GM21786 (cell line): ENCODE results near the gene CCN6.
A peak's percentile ranks its signal among the peaks of the same experiment; 100 is the strongest.
"Not testable (repeated sequence)": the region's sequence is repeated elsewhere in the genome, so short reads cannot be mapped to it uniquely, and the experiment has no call there.

Source experiments
- ATAC-seq: cut with Tn5 transposase; IDR thresholded peaks from one replicate; pipeline ENCODE4 v1.9.1; 2021; ENCODE audit not compliant: unreplicated experiment

The CCN6 gene

GRCh38 chr6:112029045-112029822 lies 24.7 kb upstream of the CCN6 start:
- ATAC-seq: peak; percentile 62

- ATAC-seq: no peak
Observed at GRCh38 chr6:112030206-112030960, 23.5 kb upstream of the CCN6 start.

DNA sequence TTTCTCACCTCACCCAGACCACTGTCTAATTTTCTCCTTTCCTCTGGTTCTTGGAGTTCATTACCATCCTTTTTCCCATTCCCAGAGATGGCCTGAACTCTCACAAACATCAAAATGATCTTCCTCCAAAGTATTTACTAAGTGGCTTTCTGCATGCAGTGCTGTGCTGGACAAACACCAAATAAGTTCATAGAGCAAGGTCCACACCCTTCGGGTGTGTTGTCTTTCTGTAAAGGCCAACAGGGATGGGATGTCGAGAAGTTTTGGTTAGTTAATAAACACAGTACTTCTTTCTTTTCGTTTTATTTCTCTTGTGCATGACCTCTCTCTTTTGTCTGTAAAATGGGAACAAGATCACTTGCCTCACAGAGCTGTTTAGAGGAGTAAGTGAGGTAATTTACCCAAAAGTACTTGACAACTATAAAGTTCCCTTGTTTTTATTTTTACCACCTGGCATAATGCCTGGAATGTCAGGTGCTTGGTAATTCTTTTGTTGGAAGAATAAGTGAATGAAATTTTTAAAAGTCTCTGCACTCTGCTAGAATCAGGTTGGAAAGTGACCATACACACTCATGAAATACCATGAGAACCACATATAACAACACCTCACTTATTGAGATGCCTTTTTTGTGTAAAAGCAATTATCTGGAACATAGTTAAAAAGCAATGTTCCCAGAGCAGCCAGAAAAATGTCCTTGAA lies 22.8 kb upstream of the CCN6 start:
- ATAC-seq: no peak

DNA sequence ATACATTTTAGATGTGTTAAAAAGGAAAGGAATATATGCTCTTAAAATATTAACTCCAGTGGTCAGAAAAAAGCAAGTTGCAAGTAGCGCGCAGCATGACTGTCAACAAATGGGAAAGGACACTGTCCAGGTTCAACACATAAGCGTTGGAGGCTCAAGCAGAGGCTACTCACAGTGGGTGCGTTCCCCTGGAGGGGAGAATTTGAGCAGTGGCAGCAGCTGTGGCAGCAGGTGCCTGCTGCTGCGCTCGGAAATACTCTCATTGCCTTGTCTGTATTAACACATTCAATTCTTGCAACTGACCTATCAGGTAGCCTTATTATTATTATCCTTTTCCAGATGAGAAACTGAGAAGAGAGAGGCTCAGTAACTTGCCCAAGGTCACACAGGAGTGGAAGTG lies 21.9 kb upstream of the CCN6 start:
- no peak for ATAC-seq

- no peak for ATAC-seq
Observed at GRCh38 chr6:112032728-112033127, 21.2 kb upstream of the CCN6 start.

DNA sequence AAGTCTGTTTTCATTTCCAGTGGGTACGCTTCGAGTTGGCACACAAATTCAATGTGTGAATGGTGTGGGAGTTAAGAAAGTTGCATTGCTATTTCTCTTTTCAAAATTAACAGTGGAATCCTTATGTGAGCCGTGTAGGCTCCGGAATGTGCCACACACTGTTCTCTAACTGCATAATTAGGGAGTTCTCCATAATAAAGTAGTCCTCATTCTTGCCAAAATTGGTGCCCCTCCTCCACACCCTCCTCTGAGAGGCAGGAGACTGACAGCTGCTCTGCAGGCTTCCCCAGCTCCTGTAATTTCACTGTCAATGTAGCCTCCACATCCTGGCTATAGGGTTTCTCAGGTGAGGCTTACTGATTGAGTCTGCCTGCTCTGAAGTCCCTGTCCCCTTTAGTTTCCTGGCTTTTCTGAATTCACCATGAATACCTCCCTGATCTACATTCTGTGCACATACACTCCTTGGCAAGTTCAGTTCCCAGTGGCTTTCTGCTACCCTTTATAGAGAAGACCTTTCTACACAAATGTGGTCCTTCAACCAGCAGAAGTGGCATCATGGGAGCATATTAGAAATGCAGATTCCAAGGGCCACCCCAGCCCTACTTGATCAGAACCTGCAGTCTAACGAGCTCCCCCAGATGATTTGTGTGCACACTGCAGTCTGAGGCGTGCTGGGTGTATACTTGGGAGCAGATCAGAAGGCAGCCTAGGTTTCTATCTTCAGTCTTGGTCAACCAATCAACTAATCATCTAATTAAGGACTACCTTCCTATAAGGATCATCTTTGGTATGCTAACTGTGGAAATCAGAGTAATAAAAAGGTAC lies 19.9 kb upstream of the CCN6 start:
- ATAC-seq: no peak

- ATAC-seq: no peak
Observed at GRCh38 chr6:112034616-112034995, 19.3 kb upstream of the CCN6 start.

DNA sequence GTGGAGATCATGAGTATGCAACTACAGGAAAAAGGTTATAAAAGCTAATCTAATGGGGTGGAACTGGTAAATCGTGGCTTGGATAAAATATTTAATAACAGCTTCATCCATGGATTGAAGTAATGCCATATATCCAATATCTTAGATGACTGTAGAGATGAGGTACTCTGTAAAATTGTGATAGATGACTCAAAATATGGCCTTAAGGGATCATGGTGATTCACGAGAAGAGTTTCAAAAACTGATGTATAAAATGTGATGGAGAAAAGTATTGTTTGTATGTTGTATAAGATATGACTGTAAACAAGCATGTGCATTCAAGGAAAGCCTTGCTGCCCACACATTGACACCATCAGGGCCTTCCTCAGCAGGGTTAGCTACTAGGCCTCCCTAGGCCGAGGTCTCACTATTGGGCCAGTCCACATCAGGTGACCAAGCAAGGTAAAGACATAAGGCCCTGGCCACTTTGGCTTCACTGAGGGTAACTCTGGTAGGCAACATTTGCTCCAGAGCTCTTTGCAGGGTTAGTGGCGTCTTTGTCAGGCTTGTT lies 17.7 kb upstream of the CCN6 start:
- no peak for ATAC-seq

GRCh38 chr6:112037783-112038216 lies 16.1 kb upstream of the CCN6 start:
- ATAC-seq: no peak

- ATAC-seq: no peak
Observed at GRCh38 chr6:112038268-112038667, 15.6 kb upstream of the CCN6 start.

- no peak for ATAC-seq
Observed at GRCh38 chr6:112038756-112039430, 15.0 kb upstream of the CCN6 start.

- ATAC-seq: no peak
Observed at GRCh38 chr6:112039431-112039770, 14.5 kb upstream of the CCN6 start.

DNA sequence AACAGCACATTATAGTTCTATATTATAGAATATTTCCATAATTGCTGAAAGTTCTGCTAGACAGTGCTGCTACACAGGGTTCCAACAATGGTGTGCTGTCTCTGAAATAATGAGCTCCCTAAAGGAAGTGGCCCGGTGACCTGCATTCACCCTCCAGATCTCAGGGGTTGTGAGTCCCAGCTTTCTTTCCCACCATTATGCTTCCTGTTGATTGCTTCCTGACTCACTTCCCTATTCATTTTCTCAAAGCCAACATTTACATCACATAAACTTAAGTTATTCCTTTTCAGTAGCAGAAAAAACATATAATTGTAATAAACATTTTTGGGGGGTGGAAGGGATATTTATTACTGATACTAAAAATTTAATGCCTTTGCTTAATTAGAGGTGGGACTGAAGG lies 12.9 kb upstream of the CCN6 start:
- ATAC-seq: no peak

GRCh38 chr6:112041535-112041934 lies 12.4 kb upstream of the CCN6 start:
- ATAC-seq: no peak

GRCh38 chr6:112043032-112044007 lies 10.6 kb upstream of the CCN6 start:
- peak; percentile 91 for ATAC-seq

DNA sequence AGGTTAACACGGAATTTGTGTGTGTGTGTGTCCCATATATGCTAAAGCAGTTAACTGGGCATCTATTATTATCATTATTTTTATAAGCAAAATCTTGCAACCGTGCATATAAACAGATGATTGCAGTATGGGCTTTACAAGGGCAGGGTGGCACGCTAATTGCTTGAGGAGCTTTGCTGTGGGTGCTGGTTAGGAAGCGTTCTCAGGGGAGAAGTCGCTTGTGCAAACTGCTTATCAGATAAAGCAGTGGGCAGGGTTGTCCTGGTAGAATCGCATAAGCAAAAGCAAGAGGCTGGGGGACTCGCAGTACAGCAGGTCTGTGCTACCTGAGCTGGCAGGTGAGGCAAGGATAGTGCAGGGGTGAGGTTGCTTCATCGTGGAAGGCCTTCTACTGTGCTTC lies 9.7 kb upstream of the CCN6 start:
- ATAC-seq: no peak

- no peak for ATAC-seq
Observed at GRCh38 chr6:112044856-112045255, 9.0 kb upstream of the CCN6 start.

GRCh38 chr6:112047523-112047922 lies 6.4 kb upstream of the CCN6 start:
- ATAC-seq: not testable (repeated sequence)
